SKM-1 (cell line): ENCODE measurements around the gene TWSG1.
A peak's percentile ranks its signal among the peaks of the same experiment; 100 is the strongest.
"Not testable (repeated sequence)": the region's sequence is repeated elsewhere in the genome, so short reads cannot be mapped to it uniquely, and the experiment has no call there.

Experiments used
- DNase-seq: peaks from one replicate; lab custom pipeline; 2025; ENCODE audit not compliant: unreplicated experiment; lab: John Stamatoyannopoulos, UW

Gene TWSG1

GRCh38 chr18:9334973-9335696 lies 562 bp downstream of the TWSG1 start:
- no peak for DNase-seq

GRCh38 chr18:9335697-9336045 lies 1.1 kb downstream of the TWSG1 start:
- DNase-seq = no peak

GRCh38 chr18:9336827-9337226 lies 2.3 kb downstream of the TWSG1 start:
- no peak for DNase-seq

- DNase-seq = peak; percentile 8
Measured at GRCh38 chr18:9337873-9338272, 3.3 kb downstream of the TWSG1 start.

GRCh38 chr18:9340472-9340871 lies 5.9 kb downstream of the TWSG1 start:
- DNase-seq = no peak

- no peak for DNase-seq
Measured at GRCh38 chr18:9343577-9343976, 9.0 kb downstream of the TWSG1 start.

GRCh38 chr18:9346775-9347174 lies 12.2 kb downstream of the TWSG1 start:
- DNase-seq = no peak

- DNase-seq = no peak
Measured at GRCh38 chr18:9348079-9348671, 13.6 kb downstream of the TWSG1 start.

GRCh38 chr18:9348766-9349165 lies 14.2 kb downstream of the TWSG1 start:
- DNase-seq = no peak

GRCh38 chr18:9353596-9353995 lies 19.0 kb downstream of the TWSG1 start:
- no peak for DNase-seq

GRCh38 chr18:9354256-9354655 lies 19.7 kb downstream of the TWSG1 start:
- no peak for DNase-seq

- DNase-seq = no peak
Measured at GRCh38 chr18:9356976-9357375, 22.4 kb downstream of the TWSG1 start.

GRCh38 chr18:9359796-9360195 lies 25.2 kb downstream of the TWSG1 start:
- no peak for DNase-seq

- no peak for DNase-seq
Measured at GRCh38 chr18:9361191-9361590, 26.6 kb downstream of the TWSG1 start.

GRCh38 chr18:9362869-9363268 lies 28.3 kb downstream of the TWSG1 start:
- no peak for DNase-seq

- DNase-seq = no peak
Measured at GRCh38 chr18:9364242-9364641, 29.7 kb downstream of the TWSG1 start.

- no peak for DNase-seq
Measured at GRCh38 chr18:9365406-9365805, 30.8 kb downstream of the TWSG1 start.

- no peak for DNase-seq
Measured at GRCh38 chr18:9366126-9366714, 31.6 kb downstream of the TWSG1 start.

GRCh38 chr18:9373254-9373653 lies 38.7 kb downstream of the TWSG1 start:
- not testable (repeated sequence) for DNase-seq

- DNase-seq = no peak
Measured at GRCh38 chr18:9379118-9379517, 44.5 kb downstream of the TWSG1 start.

- DNase-seq = no peak
Measured at GRCh38 chr18:9380101-9380500, 45.5 kb downstream of the TWSG1 start.

GRCh38 chr18:9380621-9381395 lies 46.2 kb downstream of the TWSG1 start:
- no peak for DNase-seq
